Activated CD4-positive, CD25-positive, alpha-beta regulatory T cell treated with anti-CD3 and anti-CD28 coated beads, Interleukin-2, amount 50 U/mL, for 16 hours (primary cell): ENCODE measurements around the gene C17orf107.

Experiments used
- DNase-seq: peaks from one replicate; pipeline ENCODE4 v3.0.0-alpha.2; 2020; ENCODE audit warnings: low read depth, low spot score

The C17orf107 gene

DNA sequence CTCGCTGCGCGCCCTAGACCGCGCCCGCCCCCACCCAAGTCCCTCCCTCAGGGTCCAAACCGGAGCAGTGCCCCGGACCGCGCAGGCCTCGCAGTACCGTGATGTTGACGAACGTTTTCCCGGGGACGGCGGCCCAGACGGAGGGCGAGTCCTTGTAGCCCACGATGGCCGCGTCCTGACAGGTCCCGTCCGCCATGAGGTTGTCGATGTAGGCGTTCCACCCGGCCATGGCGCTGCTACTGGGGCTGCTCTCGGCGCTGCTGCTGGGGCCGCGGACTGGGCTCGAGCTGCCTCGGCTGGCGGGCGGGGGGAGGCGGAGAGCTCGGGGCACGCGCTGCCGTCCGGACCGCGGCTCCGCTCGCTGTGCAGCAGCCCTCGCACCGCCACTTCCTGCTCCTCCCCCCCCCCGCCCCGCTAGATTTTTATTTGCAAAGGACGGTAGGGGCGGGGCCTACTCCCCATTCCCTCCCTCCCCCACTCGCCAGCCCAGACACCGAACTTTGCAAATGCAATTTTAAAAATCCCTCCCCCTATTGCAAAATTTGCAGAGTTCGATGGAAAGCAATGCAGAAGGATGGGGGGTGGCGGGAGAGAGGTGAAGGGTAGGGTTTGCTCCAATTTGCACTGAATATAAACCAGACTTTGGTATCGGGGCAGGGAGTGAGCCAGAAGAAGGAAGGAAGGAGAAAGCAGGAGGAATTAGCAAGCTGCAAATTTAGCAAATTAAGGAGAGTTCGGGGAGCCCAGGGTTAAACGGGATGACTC, 49.0 kb downstream of the C17orf107 start, which contains the start of gene PFN1:
Gene PFN1 (minus strand): TSS at position 365 of the 765 bp plus-strand sequence. CDS start 136 bp downstream, at position 229.
- peak; percentile 78 for DNase-seq

DNA sequence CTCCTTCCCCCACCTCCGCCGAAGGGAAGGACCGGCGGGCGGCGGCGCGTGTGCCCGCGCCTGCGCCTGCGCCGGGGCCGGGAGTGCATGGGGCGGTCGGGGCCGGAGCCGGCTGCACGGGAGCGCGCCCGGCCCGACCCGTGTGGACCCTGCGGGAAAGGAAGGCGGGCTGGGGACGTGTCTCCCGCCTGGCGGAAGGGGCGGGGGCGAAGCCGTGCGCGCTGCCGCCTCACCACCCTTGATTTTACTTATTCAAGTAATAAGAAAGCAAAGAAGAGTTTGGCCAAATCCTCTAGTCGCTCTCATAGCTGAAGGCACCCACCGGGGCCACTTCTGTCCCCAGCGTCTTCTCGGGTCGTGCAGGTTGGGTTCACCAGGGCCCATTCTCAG, 49.6 kb downstream of the C17orf107 start:
- DNase-seq, result no peak

DNA sequence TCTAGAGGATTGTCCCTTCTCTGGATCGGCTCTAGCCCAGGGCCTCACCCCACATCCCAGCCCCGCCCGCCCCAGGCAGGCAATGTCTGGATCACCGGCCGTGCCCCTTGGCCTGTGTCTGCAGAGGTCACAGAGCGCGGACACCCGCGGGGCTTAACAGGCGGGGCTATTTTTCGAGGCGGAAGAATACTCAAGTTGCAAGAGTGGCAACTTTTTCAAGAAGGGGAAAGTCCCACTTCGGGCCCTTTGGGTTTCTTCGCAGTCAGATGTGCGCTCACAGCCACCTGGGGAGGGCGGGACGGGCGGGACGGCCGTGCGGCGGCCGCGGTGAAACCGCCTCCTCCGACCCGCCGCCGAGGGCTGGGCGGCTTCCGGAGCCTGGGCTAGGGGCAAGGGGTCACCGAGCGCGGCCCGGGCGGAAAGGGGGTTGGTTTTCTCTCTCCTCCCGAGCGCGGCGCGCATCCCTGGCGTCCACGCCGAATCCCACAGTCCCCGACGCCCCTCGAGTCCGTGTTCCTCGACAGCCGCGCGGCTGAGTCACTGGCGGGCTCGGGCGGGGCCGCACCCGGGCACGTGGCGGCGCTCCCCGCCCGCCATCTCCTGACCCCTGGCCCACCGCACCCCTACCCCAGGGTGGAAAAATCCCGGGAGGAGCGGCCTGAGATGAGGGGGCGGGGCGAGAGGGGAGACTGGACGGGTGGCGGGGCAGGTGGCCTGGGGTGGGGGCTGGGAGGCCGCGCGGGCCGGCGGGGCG, 50.2 kb downstream of the C17orf107 start:
- peak; percentile 58 for DNase-seq

DNA sequence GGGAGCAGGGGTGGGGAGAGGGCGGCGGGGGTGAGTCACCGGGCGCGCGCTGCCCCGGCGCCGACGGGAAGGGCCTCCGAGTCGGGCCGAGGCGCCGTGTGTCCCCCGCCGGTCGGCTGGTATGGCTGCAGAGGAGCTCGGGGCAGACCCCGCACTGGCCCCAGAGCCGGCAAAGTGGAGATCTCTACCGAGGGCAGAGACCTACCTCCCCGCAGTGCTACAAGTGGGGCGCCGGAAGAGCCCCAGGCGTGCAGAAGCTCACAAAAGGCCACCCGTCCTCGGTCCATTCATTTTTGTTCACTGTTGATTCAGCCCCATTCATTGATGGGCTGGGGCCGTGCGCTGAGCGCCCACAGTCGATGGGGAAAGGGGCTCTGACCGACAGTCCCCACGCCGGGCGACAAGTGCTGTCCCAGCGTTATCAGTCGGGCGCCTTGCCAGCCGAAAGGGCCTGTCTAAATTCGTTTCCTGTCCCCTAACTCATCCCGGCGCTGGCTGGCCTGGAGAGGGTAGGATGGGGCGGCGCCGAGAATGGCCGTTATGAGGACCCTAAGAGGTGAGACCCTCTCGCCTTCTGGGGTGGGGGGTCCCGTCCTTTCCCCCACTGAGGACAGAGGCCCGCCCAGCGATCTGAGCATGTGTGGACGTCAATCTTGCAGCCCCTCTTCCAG, 50.9 kb downstream of the C17orf107 start:
- no peak for DNase-seq

DNA sequence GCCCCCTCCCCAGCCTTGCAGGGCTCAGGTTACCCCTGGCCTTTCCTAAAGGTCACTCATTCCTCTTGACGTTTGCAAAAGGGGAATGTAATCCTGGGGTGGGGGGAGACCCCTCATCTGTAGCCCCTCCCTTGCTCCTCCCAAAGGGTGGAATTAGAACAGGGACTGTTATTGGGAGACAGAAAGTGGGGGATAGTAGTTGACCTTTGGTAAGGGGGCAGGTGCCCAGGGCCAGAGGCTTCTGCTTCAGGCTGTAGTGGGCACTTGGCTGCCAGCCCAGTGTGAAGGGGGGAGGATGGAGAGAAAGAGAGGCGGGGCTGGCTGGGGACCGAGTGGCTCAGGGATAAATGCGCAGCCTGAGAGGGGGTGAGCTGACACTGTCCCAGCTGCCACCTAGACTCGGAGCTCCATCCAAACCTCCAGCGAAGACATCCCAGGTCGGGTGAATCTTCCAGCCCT, 51.4 kb downstream of the C17orf107 start, which contains the start of gene ENO3:
Gene ENO3 (plus strand): TSS at position 374 of the 459 bp plus-strand sequence. CDS start 711 bp downstream, outside the sequence.
- no peak for DNase-seq

DNA sequence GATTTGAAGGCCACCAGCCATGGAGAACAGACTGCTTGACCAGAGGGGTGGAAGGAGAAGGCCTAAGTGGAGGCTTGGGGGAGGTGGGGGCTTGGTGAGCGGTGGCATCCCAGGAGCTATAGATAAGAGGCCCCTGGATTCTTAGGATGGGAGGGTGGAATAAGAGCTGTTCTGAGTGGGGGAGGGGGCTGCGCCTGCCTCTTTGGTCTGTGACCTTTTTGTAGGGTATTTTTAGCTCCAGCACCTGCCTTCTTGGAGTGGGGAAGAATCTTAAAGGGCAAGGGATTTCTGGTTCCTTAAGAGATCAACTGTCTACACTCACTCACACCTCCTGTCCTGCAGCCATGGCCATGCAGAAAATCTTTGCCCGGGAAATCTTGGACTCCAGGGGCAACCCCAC, 52.1 kb downstream of the C17orf107 start:
- DNase-seq, result no peak
